Astrocyte (in vitro differentiated cells and primary cell): ENCODE results near the gene PTX4. TPM values are rescaled to one million over a fixed set of nuclear protein-coding genes. Genes with fewer than 3 reads are reported as not detected.

Experiments used
- DNase-seq: peaks from one replicate; pipeline ENCODE4 v3.0.0-alpha.2; 2010; ENCODE audit warnings: low read depth
- FAIRE-seq: peaks from 2 replicates; lab custom pipeline; 2011; peaks lifted over from hg19 to GRCh38; lab: Jason Lieb, UNC
- H2AFZ ChIP-seq: 2 replicates; pipeline ENCODE4 v1.6.0; 2012; ENCODE audit warnings: low read depth, low read length, inconsistent platforms
- H3K27ac ChIP-seq: 2 replicates; pipeline ENCODE4 v1.5.1; 2011; ENCODE audit warnings: low read depth, low read length, inconsistent platforms
- H3K27me3 ChIP-seq: 2 replicates; pipeline ENCODE4 v1.6.0; 2011; ENCODE audit warnings: low read length, inconsistent platforms; ENCODE audit not compliant: insufficient read depth
- H3K36me3 ChIP-seq: 2 replicates; pipeline ENCODE4 v1.5.1; 2011; ENCODE audit warnings: low read length, inconsistent platforms; ENCODE audit not compliant: insufficient read depth
- H3K4me1 ChIP-seq: 2 replicates; pipeline ENCODE4 v1.5.1; 2011; ENCODE audit warnings: low read length, inconsistent platforms; ENCODE audit not compliant: insufficient read depth
- H3K4me2 ChIP-seq: 2 replicates; pipeline ENCODE4 v1.6.0; 2012; ENCODE audit warnings: low read length, inconsistent platforms
- H3K4me3 ChIP-seq: 2 replicates; pipeline ENCODE4 v1.5.1; 2011; ENCODE audit warnings: low read depth, mild to moderate bottlenecking, low read length, inconsistent platforms; ENCODE audit not compliant: insufficient read depth
- H3K79me2 ChIP-seq: 2 replicates; pipeline ENCODE4 v1.6.0; 2012; ENCODE audit warnings: mild to moderate bottlenecking, low read length, inconsistent platforms; ENCODE audit not compliant: insufficient read depth
- H3K9ac ChIP-seq: 2 replicates; pipeline ENCODE4 v1.6.0; 2012; ENCODE audit warnings: mild to moderate bottlenecking, low read length, inconsistent platforms
- H3K9me3 ChIP-seq: 2 replicates; pipeline ENCODE4 v1.5.1; 2012; ENCODE audit warnings: low read depth, mild to moderate bottlenecking, low read length, inconsistent platforms; ENCODE audit not compliant: insufficient read depth
- H4K20me1 ChIP-seq: 2 replicates; pipeline ENCODE4 v1.6.0; 2012; ENCODE audit warnings: low read length, inconsistent platforms; ENCODE audit not compliant: insufficient read depth
- H3K27ac Mint-ChIP-seq: one replicate; pipeline ENCODE4 v1.8.0; 2021; ENCODE audit warnings: mild to moderate bottlenecking, mixed read lengths; ENCODE audit not compliant: unreplicated experiment
- H3K27me3 Mint-ChIP-seq: one replicate; pipeline ENCODE4 v1.8.0; 2021; ENCODE audit warnings: low read depth, mixed read lengths; ENCODE audit not compliant: unreplicated experiment
- H3K36me3 Mint-ChIP-seq: one replicate; pipeline ENCODE4 v1.8.0; 2021; ENCODE audit warnings: low read depth, mixed read lengths; ENCODE audit not compliant: unreplicated experiment
- H3K4me1 Mint-ChIP-seq: one replicate; pipeline ENCODE4 v1.8.0; 2021; ENCODE audit warnings: low read depth, mixed read lengths; ENCODE audit not compliant: unreplicated experiment
- H3K4me3 Mint-ChIP-seq: one replicate; pipeline ENCODE4 v1.8.0; 2021; ENCODE audit warnings: mild to moderate bottlenecking, moderate library complexity, mixed read lengths; ENCODE audit not compliant: unreplicated experiment
- H3K9me3 Mint-ChIP-seq: one replicate; pipeline ENCODE4 v1.8.0; 2021; ENCODE audit warnings: mild to moderate bottlenecking, mixed read lengths; ENCODE audit not compliant: unreplicated experiment
- CTCF ChIP-seq: IDR thresholded peaks from 2 replicates; pipeline ENCODE4 v1.5.1; 2011; ENCODE audit warnings: low read depth, mild to moderate bottlenecking, inconsistent platforms, low read length, moderate library complexity; ENCODE audit not compliant: insufficient read depth
- EZH2 ChIP-seq: IDR thresholded peaks from 2 replicates; pipeline ENCODE4 v1.6.1; 2012; ENCODE audit warnings: mild to moderate bottlenecking, low read length, inconsistent platforms; ENCODE audit not compliant: insufficient read depth
- total RNA-seq: library from RNA; stranded (reverse); gene quantifications from 2 replicates; pipeline ENCODE4 v1.2.1, GENCODE V29; 2021

The PTX4 gene
- total RNA-seq, 1 donor from 2014 or later, result not detected

- H3K4me1 Mint-ChIP-seq, result no peaks in the 10 kb centered on the region
- Histone ChIP-seq H2AFZ (no peak overlapping the region), H3K27me3 (no peaks in the 10 kb centered on the region), H3K4me2 (no peak overlapping the region), H3K79me2 (no peaks in the 10 kb centered on the region), H3K27ac (no peak overlapping the region), H3K9ac (no peak overlapping the region), H3K9me3 (no peaks in the 10 kb centered on the region), H3K4me3 (no peak overlapping the region), H3K36me3 (no peaks in the 10 kb centered on the region), H3K4me1 (no peaks in the 10 kb centered on the region), H4K20me1 (no peaks in the 10 kb centered on the region)
- TF ChIP-seq EZH2 (no peak), CTCF (no peak)
- no peak for FAIRE-seq
- DNase-seq, result no peak
- peaks cover 16% of the 10 kb centered on the region for H3K36me3 Mint-ChIP-seq
- no peak overlapping the region for H3K4me3 Mint-ChIP-seq
- no peak overlapping the region for H3K27ac Mint-ChIP-seq
- H3K27me3 Mint-ChIP-seq, result no peaks in the 10 kb centered on the region
- peaks cover 5% of the 10 kb centered on the region for H3K9me3 Mint-ChIP-seq
Measured at GRCh38 chr16:1519831-1520230, 31.1 kb upstream of the PTX4 start.

DNA sequence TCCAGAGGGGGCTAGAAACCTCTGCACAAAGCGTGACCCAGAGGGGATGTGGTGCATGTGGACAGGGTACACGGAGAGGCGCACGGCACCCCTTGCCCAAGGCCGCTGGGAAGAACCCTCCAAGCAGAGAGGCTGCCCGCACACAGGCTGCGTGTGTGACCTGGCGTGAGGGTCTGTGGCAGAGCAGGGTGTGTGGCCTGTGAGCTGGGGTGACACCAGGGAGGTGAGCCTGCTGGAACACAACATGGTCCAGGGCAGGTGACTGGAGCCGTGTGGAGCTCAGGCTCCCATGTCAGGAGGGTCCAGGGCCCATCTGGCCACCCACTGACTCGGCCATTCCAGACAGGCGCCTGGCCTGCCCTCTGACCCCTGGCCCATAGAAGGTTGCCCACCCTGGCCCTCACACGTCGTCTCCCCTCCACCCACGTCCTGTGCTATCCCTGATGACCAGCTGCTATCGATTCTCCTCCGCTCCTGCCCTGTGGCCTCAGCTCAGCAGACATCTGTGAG, 29.9 kb upstream of the PTX4 start:
- H3K9me3 ChIP-seq, result no peaks in the 10 kb centered on the region
- no peaks in the 10 kb centered on the region for H3K36me3 ChIP-seq
- no peaks in the 10 kb centered on the region for H3K27me3 ChIP-seq
- no peak overlapping the region for H3K27ac ChIP-seq
- no peak overlapping the region for H3K27ac Mint-ChIP-seq
- H3K9me3 Mint-ChIP-seq, result peaks cover 9% of the 10 kb centered on the region
- FAIRE-seq (no peak), DNase-seq (no peak)
- TF ChIP-seq CTCF, result no peak
- no peak for TF ChIP-seq EZH2
- peaks cover 21% of the 10 kb centered on the region for H3K36me3 Mint-ChIP-seq
- H3K4me3 Mint-ChIP-seq, result no peak overlapping the region
- H3K4me3 ChIP-seq, result no peak overlapping the region
- H3K79me2 ChIP-seq, result no peaks in the 10 kb centered on the region
- no peak overlapping the region for H2AFZ ChIP-seq
- H3K4me2 ChIP-seq, result no peak overlapping the region
- no peaks in the 10 kb centered on the region for H3K4me1 Mint-ChIP-seq
- no peak overlapping the region for H3K9ac ChIP-seq
- H4K20me1 ChIP-seq, result no peaks in the 10 kb centered on the region
- H3K4me1 ChIP-seq, result no peaks in the 10 kb centered on the region
- no peaks in the 10 kb centered on the region for H3K27me3 Mint-ChIP-seq

GRCh38 chr16:1514507-1514906, 25.8 kb upstream of the PTX4 start:
- no peaks in the 10 kb centered on the region for H3K9me3 ChIP-seq
- Mint-ChIP-seq H3K27ac (no peak overlapping the region), H3K4me3 (no peak overlapping the region), H3K4me1 (no peaks in the 10 kb centered on the region), H3K27me3 (no peaks in the 10 kb centered on the region), H3K36me3 (peaks cover 21% of the 10 kb centered on the region), H3K9me3 (peaks cover 12% of the 10 kb centered on the region)
- H3K79me2 ChIP-seq, result no peaks in the 10 kb centered on the region
- H3K4me1 ChIP-seq, result no peaks in the 10 kb centered on the region
- no peak overlapping the region for H3K4me3 ChIP-seq
- no peak overlapping the region for H2AFZ ChIP-seq
- H3K27me3 ChIP-seq, result no peaks in the 10 kb centered on the region
- TF ChIP-seq CTCF (no peak), EZH2 (no peak)
- H3K27ac ChIP-seq, result no peak overlapping the region
- FAIRE-seq (no peak), DNase-seq (no peak)
- no peaks in the 10 kb centered on the region for H4K20me1 ChIP-seq
- no peak overlapping the region for H3K4me2 ChIP-seq
- H3K36me3 ChIP-seq, result no peaks in the 10 kb centered on the region
- no peak overlapping the region for H3K9ac ChIP-seq
